Gastrocnemius medialis (tissue), 4 donors: Measurements from ENCODE around the gene BMF. TPM values are rescaled to one million over a fixed set of nuclear protein-coding genes. Genes with fewer than 3 reads are reported as not detected.

ENCODE experiments used
- ATAC-seq, 2 donors: fragments of 150-250 bp; one replicate each; pipeline ENCODE4 v1.9.1; 2016
- DNase-seq, 2 donors: peaks; one replicate each; pipeline ENCODE4 v3.0.0-alpha.2; 2019
- H3K27ac ChIP-seq, 4 donors: fragments of 200-600 bp; sonication (generic); 1 replicate in 1 of 4; 2 replicates in 3 of 4; pipeline ENCODE4 v1.5.1; 2016 to 2018; ENCODE audit warnings: mild to moderate bottlenecking in 2 of 4, moderate library complexity in 1 of 4
- H3K27me3 ChIP-seq, 3 donors: fragments of 200-600 bp; sonication (generic) in 2 of 3; 1 replicate in 1 of 3; 2 replicates in 2 of 3; pipeline versions ENCODE4 v1.5.1 to v1.6.0; 2016 to 2019; ENCODE audit warnings: mild to moderate bottlenecking in 1 of 3, moderate library complexity in 1 of 3
- H3K36me3 ChIP-seq, 2 donors: fragments of 200-600 bp; sonication (generic) in 1 of 2; one replicate each; pipeline ENCODE4 v1.5.1; 2017 to 2018
- H3K4me1 ChIP-seq, 2 donors: fragments of 200-600 bp; sonication (generic) in 1 of 2; one replicate each; pipeline ENCODE4 v1.5.1; 2016 to 2017; ENCODE audit warnings: mild to moderate bottlenecking in 2 of 2
- H3K4me3 ChIP-seq, 4 donors: fragments of 200-600 bp; sonication (generic) in 3 of 4; 1 replicate in 1 of 4; 2 replicates in 3 of 4; pipeline ENCODE4 v1.5.1; 2016 to 2019; ENCODE audit warnings: mild to moderate bottlenecking in 2 of 4
- H3K9me3 ChIP-seq, 3 donors: fragments of 200-600 bp; sonication (generic) in 2 of 3; 1 replicate in 1 of 3; 2 replicates in 2 of 3; pipeline ENCODE4 v1.5.1; 2016 to 2019
- CTCF ChIP-seq, 5 experiments: fragments of 450-650 bp in 3 of 5; fragments of 200-600 bp in 2 of 5; sonication (generic) in 2 of 5; IDR thresholded peaks in 4 of 5; conservative IDR thresholded peaks in 1 of 5; 1 replicate in 4 of 5; 2 replicates in 1 of 5; pipeline ENCODE4 v1.5.1; 2016 to 2019; ENCODE audit warnings: antibody characterized with exemption in 5 of 5, mild to moderate bottlenecking in 3 of 5, moderate library complexity in 3 of 5
- POLR2A ChIP-seq, 2 donors: fragments of 450-650 bp; IDR thresholded peaks; one replicate each; pipeline ENCODE4 v1.6.1; 2017; ENCODE audit warnings: antibody characterized with exemption in 2 of 2, mild to moderate bottlenecking in 2 of 2, moderate library complexity in 2 of 2
- in situ Hi-C, 4 donors: fragments of 200-750 bp; cut with MboI; loops; one replicate each; pipeline versions ENCODE4 v1.15.0 to v1.8.0; 2017; ENCODE audit warnings: low sequenced_read_pairs in 4 of 4
- intact Hi-C: fragments of 100-400 bp; cut with DNase I; formaldehyde crosslinking; loops from one replicate; pipeline ENCODE4 v1.15.1; 2023; ENCODE audit warnings: low total_unique reads
- total RNA-seq, 4 donors: library from RNA; depleted of rRNA; stranded (reverse); fragments of >200 nt; gene quantifications; one replicate each; pipeline versions ENCODE4 v1.1.0 to v1.2.3, GENCODE V29; 2016

BMF gene
- total RNA-seq, 4 donors from 2014 or later = 0.82 to 11.6 (median 3.2) TPM

DNA sequence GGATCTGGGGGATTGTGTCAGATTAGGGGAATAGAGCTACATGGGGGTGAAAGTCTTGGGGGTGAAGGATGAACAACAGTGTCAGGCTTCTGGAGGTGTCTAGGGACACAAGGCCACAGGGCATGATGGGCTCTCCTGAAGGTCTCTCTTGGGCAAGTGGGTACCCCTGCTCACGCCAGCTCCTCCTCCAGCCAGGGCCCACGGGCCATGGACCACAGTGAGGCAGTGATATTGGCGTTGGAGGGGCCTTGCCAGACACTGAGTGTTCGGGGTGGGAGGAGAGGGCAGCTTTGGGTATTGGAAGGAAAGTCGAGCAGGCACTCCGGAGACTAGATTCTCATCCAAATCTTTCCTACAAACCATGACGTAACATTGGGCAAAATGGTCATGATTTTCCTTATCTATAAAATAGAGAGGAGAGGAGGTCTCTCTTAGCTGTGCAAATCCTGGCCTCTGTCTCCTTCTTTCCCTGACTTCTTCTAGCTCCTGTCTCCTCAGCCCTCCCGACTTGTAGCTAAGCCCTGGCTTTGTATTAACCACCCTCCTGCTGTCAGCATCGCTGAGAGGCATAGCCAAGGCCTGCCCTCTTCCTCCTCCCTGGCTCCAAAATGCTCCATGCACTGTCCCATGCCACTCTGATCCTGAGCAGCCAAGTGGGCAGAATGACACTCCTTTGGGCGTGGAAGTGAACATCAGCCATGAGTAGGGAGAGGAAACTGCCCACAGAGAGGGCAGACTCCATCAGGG is 45.7 kb downstream of the BMF start:
- H3K27ac ChIP-seq = peak overlapping the region; percentile 73 to 79 (median 79)
- in situ Hi-C loops = loop anchor here in 1 of 4 donors (5.0 kb wide), 1 partner anchor 54 kb away; no protein-coding TSS in a partner anchor
- no peaks in the 10 kb centered on the region for H3K36me3 ChIP-seq
- ATAC-seq (peak; percentile 35 to 38), DNase-seq (no peak)
- peaks cover 8 to 24% of the 10 kb centered on the region in 2 donors for H3K4me1 ChIP-seq
- no peaks in the 10 kb centered on the region for H3K9me3 ChIP-seq
- intact Hi-C loops = loop anchor here (2.0 kb wide), 1 partner anchor 40 kb away; no protein-coding TSS in a partner anchor
- no peak overlapping the region for H3K4me3 ChIP-seq
- TF ChIP-seq CTCF (IDR thresholded peaks at IDR 0.05 in 4 of 5, conservative IDR thresholded peaks at IDR 0.05 in 1 of 5) (no peak), POLR2A (IDR thresholded peaks at IDR 0.05) (no peak)
- H3K27me3 ChIP-seq = no peaks in the 10 kb centered on the region

DNA sequence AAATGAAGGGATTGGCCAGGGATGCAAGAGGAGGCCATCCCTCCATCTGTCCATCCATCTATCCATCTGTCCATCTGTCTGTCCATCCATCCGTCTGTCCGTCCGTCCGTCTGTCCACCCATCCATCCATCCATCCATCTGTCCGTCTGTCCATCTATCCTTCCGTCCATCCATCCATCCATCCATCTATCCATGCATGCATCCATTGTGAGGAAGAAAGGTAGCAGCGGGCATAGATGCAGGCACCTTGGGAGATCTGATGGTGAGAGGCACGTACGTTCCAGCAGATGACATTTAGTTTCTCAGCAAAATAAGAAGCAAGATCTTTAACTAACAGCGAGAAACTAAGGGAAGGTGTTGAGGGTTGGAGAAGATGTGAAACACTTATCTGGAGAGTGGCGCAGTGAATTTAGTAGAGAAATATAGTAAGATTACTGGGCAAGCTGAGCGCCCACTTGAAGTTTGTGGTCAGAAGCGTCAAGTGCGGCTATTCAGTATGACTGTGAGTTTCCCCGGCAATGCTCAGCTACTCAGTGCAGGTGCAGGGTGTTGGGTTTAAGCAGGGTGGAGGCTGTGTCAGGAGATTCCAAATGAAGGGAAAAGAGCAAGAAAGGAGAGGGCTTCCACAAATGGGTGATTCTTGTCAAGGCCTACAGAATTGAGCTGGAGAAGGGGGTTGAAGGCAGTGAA is 47.3 kb downstream of the BMF start:
- no peak overlapping the region for H3K27ac ChIP-seq
- TF ChIP-seq POLR2A (IDR thresholded peaks at IDR 0.05) (no peak), CTCF (IDR thresholded peaks at IDR 0.05 in 4 of 5, conservative IDR thresholded peaks at IDR 0.05 in 1 of 5) (no peak)
- H3K9me3 ChIP-seq = no peaks in the 10 kb centered on the region
- no peak overlapping the region for H3K4me3 ChIP-seq
- H3K36me3 ChIP-seq = no peaks in the 10 kb centered on the region
- intact Hi-C loops (no loop called here), in situ Hi-C loops (loop anchor here in 1 of 4 donors (5.0 kb wide), 1 partner anchor 56 kb away; no protein-coding TSS in a partner anchor)
- no peaks in the 10 kb centered on the region for H3K27me3 ChIP-seq
- no peak for DNase-seq
- ATAC-seq = no peak
- H3K4me1 ChIP-seq = peaks cover 11 to 25% of the 10 kb centered on the region in 2 donors

DNA sequence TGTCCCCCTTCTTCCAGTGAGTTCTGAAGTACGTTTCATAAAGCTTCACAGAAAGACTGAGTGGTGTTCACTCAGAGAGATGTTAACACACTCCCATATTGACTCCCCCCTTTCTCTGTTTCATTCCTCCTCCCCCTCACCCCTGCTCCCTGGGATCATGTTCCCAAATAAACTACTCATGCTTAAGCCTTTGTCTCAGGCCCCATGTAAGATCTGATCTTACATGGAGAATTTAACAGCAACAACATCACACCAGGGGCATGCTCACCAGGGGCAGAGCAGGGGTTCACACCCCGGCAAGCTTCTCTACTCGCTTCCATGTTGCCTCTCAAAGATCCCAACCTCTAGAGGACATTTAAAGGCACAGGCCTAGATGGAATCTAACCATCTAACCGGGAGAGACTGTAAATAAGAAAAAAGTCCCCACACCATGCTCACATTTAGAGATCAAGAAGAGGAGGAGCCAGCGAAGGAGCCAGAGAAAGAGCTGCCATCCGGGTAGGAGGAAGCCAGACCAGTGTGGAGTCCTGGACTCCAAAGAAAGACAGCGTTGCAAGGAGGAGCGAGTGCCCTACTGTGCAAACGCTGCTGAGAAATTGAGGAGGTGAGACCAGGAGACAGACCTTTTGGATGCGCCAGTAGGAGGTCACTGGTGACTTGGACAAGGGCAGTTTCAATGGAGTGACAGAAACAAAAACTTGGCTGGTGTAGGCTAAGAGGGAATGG is 48.3 kb downstream of the BMF start:
- peaks cover 19 to 35% of the 10 kb centered on the region in 2 donors for H3K4me1 ChIP-seq
- in situ Hi-C loops = loop anchor here in 1 of 4 donors (5.0 kb wide), 1 partner anchor 57 kb away; no protein-coding TSS in a partner anchor
- no peaks in the 10 kb centered on the region for H3K36me3 ChIP-seq
- ATAC-seq (no peak), DNase-seq (no peak)
- no peak overlapping the region for H3K4me3 ChIP-seq
- H3K9me3 ChIP-seq = no peaks in the 10 kb centered on the region
- no peaks in the 10 kb centered on the region for H3K27me3 ChIP-seq
- H3K27ac ChIP-seq = no peak overlapping the region
- TF ChIP-seq POLR2A (IDR thresholded peaks at IDR 0.05) (no peak), CTCF (IDR thresholded peaks at IDR 0.05 in 4 of 5, conservative IDR thresholded peaks at IDR 0.05 in 1 of 5) (no peak)
- intact Hi-C loops = no loop called here

GRCh38 chr15:40059821-40060220 is 48.9 kb downstream of the BMF start:
- Histone ChIP-seq H3K27ac (no peak overlapping the region), H3K36me3 (no peaks in the 10 kb centered on the region), H3K4me1 (peaks cover 24 to 37% of the 10 kb centered on the region in 2 donors), H3K27me3 (no peaks in the 10 kb centered on the region), H3K9me3 (no peaks in the 10 kb centered on the region), H3K4me3 (no peak overlapping the region)
- ATAC-seq (no peak), DNase-seq (no peak)
- intact Hi-C loops (no loop called here), in situ Hi-C loops (loop anchor here in 1 of 4 donors (5.0 kb wide), 1 partner anchor 57 kb away; no protein-coding TSS in a partner anchor)
- TF ChIP-seq POLR2A (IDR thresholded peaks at IDR 0.05) (no peak), CTCF (IDR thresholded peaks at IDR 0.05 in 4 of 5, conservative IDR thresholded peaks at IDR 0.05 in 1 of 5) (no peak)
